GM18867 (cell line): Measurements from ENCODE around the gene TTLL5.

Experiments
- ATAC-seq: cut with Tn5 transposase; IDR thresholded peaks from one replicate; pipeline ENCODE4 v1.9.1; 2021; ENCODE audit warnings: mild to moderate bottlenecking, moderate library complexity; ENCODE audit not compliant: unreplicated experiment

Gene TTLL5

GRCh38 chr14:75660630-75661498, at the start of gene TTLL5, which contains the start of gene ERG28:
Gene TTLL5, plus strand, starts transcription at chr14:75661246. Its CDS starts 1,904 bp downstream, at chr14:75663150.
Gene ERG28, minus strand, starts transcription at chr14:75660876. Its CDS starts 3,374 bp downstream, at chr14:75657502.
- ATAC-seq: peak; percentile 94

GRCh38 chr14:75612157-75612556, 48.9 kb upstream of the TTLL5 start:
- no peak for ATAC-seq

GRCh38 chr14:75614179-75614578, 46.9 kb upstream of the TTLL5 start:
- no peak for ATAC-seq

- ATAC-seq: no peak
These were observed 45.8 kb upstream of the TTLL5 start for GRCh38 chr14:75615200-75615599.

- no peak for ATAC-seq
These were observed 41.5 kb upstream of the TTLL5 start for GRCh38 chr14:75619548-75619947.

- no peak for ATAC-seq
These were observed 36.0 kb upstream of the TTLL5 start for GRCh38 chr14:75625034-75625433.

- no peak for ATAC-seq
These were observed 34.6 kb upstream of the TTLL5 start for GRCh38 chr14:75626396-75626795.

GRCh38 chr14:75626863-75627262, 34.2 kb upstream of the TTLL5 start:
- no peak for ATAC-seq

- ATAC-seq: no peak
These were observed 33.6 kb upstream of the TTLL5 start for GRCh38 chr14:75627406-75627805.

GRCh38 chr14:75628816-75629215, 32.2 kb upstream of the TTLL5 start:
- no peak for ATAC-seq

GRCh38 chr14:75630695-75631452, 30.2 kb upstream of the TTLL5 start:
- no peak for ATAC-seq

- ATAC-seq: no peak
These were observed 29.6 kb upstream of the TTLL5 start for GRCh38 chr14:75631453-75631831.

GRCh38 chr14:75634848-75635247, 26.2 kb upstream of the TTLL5 start:
- ATAC-seq: no peak

GRCh38 chr14:75636100-75636692, 24.9 kb upstream of the TTLL5 start:
- no peak for ATAC-seq

GRCh38 chr14:75640876-75641275, 20.2 kb upstream of the TTLL5 start:
- ATAC-seq: no peak

- ATAC-seq: no peak
These were observed 17.1 kb upstream of the TTLL5 start for GRCh38 chr14:75643985-75644384.

- no peak for ATAC-seq
These were observed 16.0 kb upstream of the TTLL5 start for GRCh38 chr14:75645056-75645455.

- ATAC-seq: no peak
These were observed 14.3 kb upstream of the TTLL5 start for GRCh38 chr14:75646762-75647161.

- ATAC-seq: no peak
These were observed 13.4 kb upstream of the TTLL5 start for GRCh38 chr14:75647640-75648039.

- ATAC-seq: no peak
These were observed 12.8 kb upstream of the TTLL5 start for GRCh38 chr14:75648066-75648838.

GRCh38 chr14:75649337-75649736, 11.7 kb upstream of the TTLL5 start:
- no peak for ATAC-seq
